Measurements from ENCODE around the gene KCNB1.

Gene KCNB1

GRCh38 chr20:49459684-49460083 lies 22.8 kb downstream of the KCNB1 start:
- DNase-seq (ENCODE audit: extremely low read depth, low read depth) = no peak
- no peak for TF ChIP-seq CTCF (IDR thresholded peaks at IDR 0.05; ENCODE audit: low read depth, low read length, missing control alignments)
- no peak overlapping the region for H3K4me3 ChIP-seq (replicated peaks; ENCODE audit: low read depth, low read length)

GRCh38 chr20:49457444-49457843 lies 25.0 kb downstream of the KCNB1 start:
- no peak for TF ChIP-seq CTCF (IDR thresholded peaks at IDR 0.05; ENCODE audit: low read depth, low read length, missing control alignments)
- no peak overlapping the region for H3K4me3 ChIP-seq (replicated peaks; ENCODE audit: low read depth, low read length)
- DNase-seq (ENCODE audit: extremely low read depth, low read depth) = no peak

GRCh38 chr20:49456646-49457045 lies 25.8 kb downstream of the KCNB1 start:
- no peak for DNase-seq (ENCODE audit: extremely low read depth, low read depth)
- TF ChIP-seq CTCF (IDR thresholded peaks at IDR 0.05; ENCODE audit: low read depth, low read length, missing control alignments) = no peak
- H3K4me3 ChIP-seq (replicated peaks; ENCODE audit: low read depth, low read length) = no peak overlapping the region

GRCh38 chr20:49455691-49456090 lies 26.8 kb downstream of the KCNB1 start:
- no peak for DNase-seq (ENCODE audit: extremely low read depth, low read depth)
- H3K4me3 ChIP-seq (replicated peaks; ENCODE audit: low read depth, low read length) = no peak overlapping the region
- TF ChIP-seq CTCF (IDR thresholded peaks at IDR 0.05; ENCODE audit: low read depth, low read length, missing control alignments) = no peak

GRCh38 chr20:49452011-49452482 lies 30.4 kb downstream of the KCNB1 start:
- DNase-seq (ENCODE audit: extremely low read depth, low read depth) = no peak
- no peak overlapping the region for H3K4me3 ChIP-seq (replicated peaks; ENCODE audit: low read depth, low read length)
- no peak for TF ChIP-seq CTCF (IDR thresholded peaks at IDR 0.05; ENCODE audit: low read depth, low read length, missing control alignments)

- no peak for TF ChIP-seq CTCF (IDR thresholded peaks at IDR 0.05; ENCODE audit: low read depth, low read length, missing control alignments)
- no peak for DNase-seq (ENCODE audit: extremely low read depth, low read depth)
- no peak overlapping the region for H3K4me3 ChIP-seq (replicated peaks; ENCODE audit: low read depth, low read length)
Observed at GRCh38 chr20:49450281-49450721, 32.2 kb downstream of the KCNB1 start.

- no peak for DNase-seq (ENCODE audit: extremely low read depth, low read depth)
- no peak for TF ChIP-seq CTCF (IDR thresholded peaks at IDR 0.05; ENCODE audit: low read depth, low read length, missing control alignments)
Observed at GRCh38 chr20:49448917-49449316, 33.6 kb downstream of the KCNB1 start.

More at GRCh38 chr20:49448917-49449316, 33.6 kb downstream of the KCNB1 start:
- no peak overlapping the region for H3K4me3 ChIP-seq (replicated peaks; ENCODE audit: low read depth, low read length)

Measured in HFF-Myc (cell line).